ENCODE measurements around the gene OR5D14.

OR5D14 gene

GRCh38 chr11:55795256-55795655 lies at the start of gene OR5D14:
TSS of gene OR5D14 (plus strand) at chr11:55795556. CDS start at chr11:55795556, 0 bp downstream.
- DNase-seq, result no peak

- DNase-seq, result no peak
Measured at GRCh38 chr11:55773138-55773537, 22.2 kb upstream of the OR5D14 start, which contains the start of gene OR5D13. TSS of gene OR5D13 (plus strand) at chr11:55773438. CDS start at chr11:55773438, 0 bp downstream.

GRCh38 chr11:55791606-55792005 lies 3.8 kb upstream of the OR5D14 start:
- DNase-seq, result no peak

GRCh38 chr11:55793321-55793720 lies 2.0 kb upstream of the OR5D14 start:
- DNase-seq, result no peak

GRCh38 chr11:55806248-55806647 lies 10.9 kb downstream of the OR5D14 start:
- no peak for DNase-seq

- no peak for DNase-seq
Measured at GRCh38 chr11:55811067-55811466, 15.7 kb downstream of the OR5D14 start, which contains the start of gene OR5L1. TSS of gene OR5L1 (plus strand) at chr11:55811367. CDS start at chr11:55811467, 100 bp downstream.

- DNase-seq, result no peak
Measured at GRCh38 chr11:55819330-55819729, 24.0 kb downstream of the OR5D14 start, which contains the start of gene OR5D18. TSS of gene OR5D18 (plus strand) at chr11:55819630. CDS start at chr11:55819630, 0 bp downstream.

GRCh38 chr11:55826919-55827318 lies 31.6 kb downstream of the OR5D14 start, which contains the start of gene OR5L2:
TSS of gene OR5L2 (plus strand) at chr11:55827219. CDS start at chr11:55827219, 0 bp downstream.
- no peak for DNase-seq

GRCh38 chr11:55838452-55838851 lies 43.1 kb downstream of the OR5D14 start, which contains the start of gene OR5D16:
TSS of gene OR5D16 (plus strand) at chr11:55838752. CDS start at chr11:55838752, 0 bp downstream.
- DNase-seq, result no peak
